COLO668 (cell line): Measurements from ENCODE around the gene SIGLEC10.

Source experiments
- DNase-seq: peaks from one replicate; lab custom pipeline; 2025; ENCODE audit not compliant: unreplicated experiment; lab: John Stamatoyannopoulos, UW

The SIGLEC10 gene

GRCh38 chr19:51367255-51367564, 50.2 kb downstream of the SIGLEC10 start:
- no peak for DNase-seq

GRCh38 chr19:51366389-51367254, 50.8 kb downstream of the SIGLEC10 start:
- DNase-seq, result peak; percentile 93

GRCh38 chr19:51365965-51366388, 51.5 kb downstream of the SIGLEC10 start, which contains the start of gene ETFB:
Gene ETFB, minus strand, starts transcription at chr19:51366388. Its CDS starts 62 bp downstream, at chr19:51366326.
- DNase-seq, result no peak

- DNase-seq, result peak; percentile 23
Observed at GRCh38 chr19:51365211-51365964, 52.1 kb downstream of the SIGLEC10 start.

GRCh38 chr19:51364200-51365106, 53.0 kb downstream of the SIGLEC10 start:
- DNase-seq, result peak; percentile 8

GRCh38 chr19:51361239-51361638, 56.2 kb downstream of the SIGLEC10 start:
- DNase-seq, result no peak
